DND-41 (cell line): Measurements from ENCODE around the gene PNLIPRP3.

ENCODE experiments used
- ATAC-seq: fragments of 200-7000 bp; cut with Tn5 transposase; 3 replicates; pipeline ENCODE4 v1.9.1; 2021; ENCODE audit warnings: low read depth; ENCODE audit not compliant: insufficient read depth
- DNase-seq: peaks from one replicate; pipeline ENCODE4 v3.0.0-alpha.2; 2020
- H2AFZ ChIP-seq: 2 replicates; pipeline ENCODE4 v1.6.0; 2012; ENCODE audit warnings: low read depth, low read length
- H3K27ac ChIP-seq: 2 replicates; pipeline ENCODE4 v1.5.1; 2012; ENCODE audit warnings: low read length, inconsistent platforms
- H3K27me3 ChIP-seq: fragments of 200-600 bp; sonication (generic); 2 replicates; pipeline ENCODE4 v1.6.0; 2012; ENCODE audit warnings: low read length, mild to moderate bottlenecking, inconsistent platforms; ENCODE audit not compliant: insufficient read depth, poor library complexity
- H3K36me3 ChIP-seq: 2 replicates; pipeline ENCODE4 v1.5.1; 2012; ENCODE audit warnings: low read length, inconsistent platforms; ENCODE audit not compliant: insufficient read depth
- H3K4me1 ChIP-seq: 2 replicates; pipeline ENCODE4 v1.5.1; 2012; ENCODE audit warnings: mild to moderate bottlenecking, low read length; ENCODE audit not compliant: insufficient read depth
- H3K4me2 ChIP-seq: 2 replicates; pipeline ENCODE4 v1.6.0; 2012; ENCODE audit warnings: mild to moderate bottlenecking, moderate library complexity, low read length, inconsistent platforms; ENCODE audit not compliant: insufficient read depth
- H3K4me3 ChIP-seq, 2 experiments: fragments of 200-600 bp in 1 of 2; shearing (Covaris generic) in 1 of 2; 2 replicates each; pipeline ENCODE4 v1.5.1; 2012 to 2016; ENCODE audit warnings: inconsistent platforms in 2 of 2, low read length in 2 of 2, mild to moderate bottlenecking in 2 of 2, low read depth in 1 of 2, moderate library complexity in 1 of 2
- H3K79me2 ChIP-seq: 2 replicates; pipeline ENCODE4 v1.6.0; 2012; ENCODE audit warnings: low read length, inconsistent platforms; ENCODE audit not compliant: insufficient read depth
- H3K9ac ChIP-seq: 2 replicates; pipeline ENCODE4 v1.6.0; 2012; ENCODE audit warnings: low read depth, mild to moderate bottlenecking, inconsistent platforms, low read length, moderate library complexity
- H3K9me3 ChIP-seq: 2 replicates; pipeline ENCODE4 v1.5.1; 2012; ENCODE audit warnings: low read length, moderate library complexity, mild to moderate bottlenecking, inconsistent platforms; ENCODE audit not compliant: insufficient read depth, severe bottlenecking
- H4K20me1 ChIP-seq: 2 replicates; pipeline ENCODE4 v1.6.0; 2012; ENCODE audit warnings: low read length; ENCODE audit not compliant: insufficient read depth
- EZH2 ChIP-seq: IDR thresholded peaks from 3 replicates; pipeline ENCODE4 v1.6.1; 2012; ENCODE audit warnings: borderline replicate concordance, low read depth, mild to moderate bottlenecking, moderate library complexity, low read length, inconsistent platforms; ENCODE audit not compliant: severe bottlenecking
- TF ChIP-seq, protein P1 (sequence below): IDR thresholded peaks from 2 replicates; pipeline ENCODE4 v1.5.1; 2012; ENCODE audit warnings: borderline replicate concordance, low read length, moderate library complexity, mild to moderate bottlenecking; ENCODE audit not compliant: poor library complexity, severe bottlenecking; ENCODE audit errors: extremely low read depth

The PNLIPRP3 gene

DNA sequence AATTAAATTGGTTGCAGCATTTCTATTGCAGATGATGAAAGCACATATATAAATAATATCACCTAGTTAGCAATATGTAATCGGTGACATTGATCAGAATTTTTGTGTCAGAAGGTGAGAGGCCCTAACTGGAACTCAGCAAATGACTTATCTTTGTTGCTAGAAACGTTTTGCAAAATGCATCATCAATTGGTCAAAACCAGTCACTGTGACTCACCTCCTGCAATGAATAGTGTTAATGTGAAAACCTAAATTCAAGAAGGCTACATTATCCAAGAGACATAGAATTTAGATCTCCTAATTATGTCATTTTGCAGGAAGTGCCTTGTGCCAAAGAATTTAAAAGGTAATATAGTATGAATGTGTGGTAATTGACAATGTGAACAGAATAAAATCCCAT lies 9.8 kb upstream of the PNLIPRP3 start:
- H3K9ac ChIP-seq = no peak overlapping the region
- no peak overlapping the region for H2AFZ ChIP-seq
- H3K9me3 ChIP-seq = no peaks in the 10 kb centered on the region
- H3K4me1 ChIP-seq = no peaks in the 10 kb centered on the region
- no peak for DNase-seq
- ATAC-seq = no peak
- TF ChIP-seq, protein P1, sequence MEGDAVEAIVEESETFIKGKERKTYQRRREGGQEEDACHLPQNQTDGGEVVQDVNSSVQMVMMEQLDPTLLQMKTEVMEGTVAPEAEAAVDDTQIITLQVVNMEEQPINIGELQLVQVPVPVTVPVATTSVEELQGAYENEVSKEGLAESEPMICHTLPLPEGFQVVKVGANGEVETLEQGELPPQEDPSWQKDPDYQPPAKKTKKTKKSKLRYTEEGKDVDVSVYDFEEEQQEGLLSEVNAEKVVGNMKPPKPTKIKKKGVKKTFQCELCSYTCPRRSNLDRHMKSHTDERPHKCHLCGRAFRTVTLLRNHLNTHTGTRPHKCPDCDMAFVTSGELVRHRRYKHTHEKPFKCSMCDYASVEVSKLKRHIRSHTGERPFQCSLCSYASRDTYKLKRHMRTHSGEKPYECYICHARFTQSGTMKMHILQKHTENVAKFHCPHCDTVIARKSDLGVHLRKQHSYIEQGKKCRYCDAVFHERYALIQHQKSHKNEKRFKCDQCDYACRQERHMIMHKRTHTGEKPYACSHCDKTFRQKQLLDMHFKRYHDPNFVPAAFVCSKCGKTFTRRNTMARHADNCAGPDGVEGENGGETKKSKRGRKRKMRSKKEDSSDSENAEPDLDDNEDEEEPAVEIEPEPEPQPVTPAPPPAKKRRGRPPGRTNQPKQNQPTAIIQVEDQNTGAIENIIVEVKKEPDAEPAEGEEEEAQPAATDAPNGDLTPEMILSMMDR = no peak
- TF ChIP-seq EZH2 = no peak
- no peak overlapping the region for H3K4me3 ChIP-seq
- H3K27me3 ChIP-seq = no peaks in the 10 kb centered on the region
- H3K79me2 ChIP-seq = no peaks in the 10 kb centered on the region
- H3K27ac ChIP-seq = no peak overlapping the region
- H4K20me1 ChIP-seq = no peaks in the 10 kb centered on the region
- no peak overlapping the region for H3K4me2 ChIP-seq
- no peaks in the 10 kb centered on the region for H3K36me3 ChIP-seq

DNA sequence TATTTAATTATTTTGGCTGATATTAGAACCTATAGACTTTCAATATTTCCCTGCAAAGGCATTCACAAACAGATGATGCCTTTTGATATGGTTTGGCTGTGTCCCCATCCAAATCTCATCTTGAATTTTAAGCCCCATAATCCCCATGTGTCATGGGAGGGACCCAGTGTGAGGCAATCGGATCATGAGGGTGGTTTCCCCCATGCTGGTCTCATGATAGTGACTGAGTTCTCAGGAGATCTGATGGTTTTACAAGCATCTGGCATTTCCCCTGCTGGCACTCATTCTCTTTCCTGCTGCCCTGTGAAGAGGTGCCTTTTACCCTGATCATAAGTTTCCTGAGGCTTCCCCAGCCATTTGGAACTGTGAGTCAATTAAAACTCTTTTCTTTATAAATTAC lies 9.3 kb upstream of the PNLIPRP3 start:
- no peaks in the 10 kb centered on the region for H3K9me3 ChIP-seq
- H3K4me2 ChIP-seq = no peak overlapping the region
- no peaks in the 10 kb centered on the region for H3K36me3 ChIP-seq
- no peak overlapping the region for H3K27ac ChIP-seq
- ATAC-seq = no peak
- no peak overlapping the region for H3K9ac ChIP-seq
- TF ChIP-seq, protein P1 = no peak
- no peak for TF ChIP-seq EZH2
- no peaks in the 10 kb centered on the region for H3K4me1 ChIP-seq
- no peaks in the 10 kb centered on the region for H3K27me3 ChIP-seq
- no peaks in the 10 kb centered on the region for H4K20me1 ChIP-seq
- H3K4me3 ChIP-seq = no peak overlapping the region
- no peak overlapping the region for H2AFZ ChIP-seq
- H3K79me2 ChIP-seq = no peaks in the 10 kb centered on the region
- no peak for DNase-seq

DNA sequence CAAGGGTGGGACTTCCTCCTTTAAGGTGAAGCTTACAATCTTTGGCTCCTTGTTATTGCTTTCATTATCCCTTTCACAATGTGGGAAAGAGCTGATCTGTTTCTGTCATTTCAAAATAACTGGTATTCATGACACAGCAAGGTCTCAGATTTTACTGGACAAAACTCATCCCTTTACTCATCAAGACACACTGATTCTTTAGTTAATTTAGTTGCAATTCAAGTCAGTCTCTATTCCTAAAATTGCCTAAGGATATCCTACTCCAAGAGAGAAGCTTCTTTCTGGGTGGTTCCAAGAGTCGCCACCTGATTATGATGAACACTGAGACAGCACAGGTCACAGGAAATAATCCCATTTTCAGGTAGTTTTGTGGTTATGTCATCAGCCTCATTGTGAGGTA lies 5.8 kb upstream of the PNLIPRP3 start:
- Histone ChIP-seq H3K4me2 (no peak overlapping the region), H4K20me1 (no peaks in the 10 kb centered on the region), H3K4me1 (no peaks in the 10 kb centered on the region), H3K27me3 (no peaks in the 10 kb centered on the region), H2AFZ (no peak overlapping the region), H3K9ac (no peak overlapping the region), H3K79me2 (no peaks in the 10 kb centered on the region), H3K4me3 (no peak overlapping the region), H3K36me3 (no peaks in the 10 kb centered on the region), H3K27ac (no peak overlapping the region), H3K9me3 (no peaks in the 10 kb centered on the region)
- DNase-seq = no peak
- TF ChIP-seq EZH2 = no peak
- TF ChIP-seq, protein P1 = no peak
- ATAC-seq = no peak

DNA sequence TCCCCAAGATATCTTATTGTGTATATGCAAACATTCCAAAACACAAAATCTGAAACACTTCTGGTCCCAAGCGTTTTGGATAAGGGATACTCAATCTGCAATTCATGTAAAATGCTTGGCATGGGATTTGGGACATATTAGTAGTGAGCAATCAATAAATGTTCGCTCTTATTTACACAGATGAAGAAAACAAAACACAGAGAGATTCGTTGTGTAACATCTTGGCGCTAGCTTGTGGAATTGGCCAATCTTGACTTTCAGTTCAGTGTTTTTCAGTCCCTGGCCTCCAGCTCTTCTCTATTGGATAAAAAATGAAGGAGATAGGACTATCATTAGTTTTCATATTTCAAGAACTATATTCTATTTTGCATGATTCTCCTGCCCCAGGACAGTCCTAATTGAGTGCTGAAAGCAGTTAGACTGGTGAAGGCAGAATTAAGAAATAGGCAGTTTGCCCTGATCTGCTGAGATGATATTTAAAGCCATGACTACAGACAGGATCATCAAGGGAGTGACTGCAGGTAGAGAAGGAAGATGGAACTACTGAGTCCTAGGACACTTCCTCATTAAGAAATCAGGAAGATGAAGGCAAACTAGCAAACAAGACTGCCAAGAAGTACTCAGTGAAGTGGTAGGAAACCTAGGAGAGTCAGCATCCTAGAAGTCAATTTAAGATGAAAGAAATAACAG lies 1.8 kb downstream of the PNLIPRP3 start:
- Histone ChIP-seq H3K4me1 (no peaks in the 10 kb centered on the region), H3K4me2 (no peak overlapping the region), H3K9me3 (no peaks in the 10 kb centered on the region), H3K36me3 (no peaks in the 10 kb centered on the region), H3K27me3 (no peaks in the 10 kb centered on the region), H3K4me3 (no peak overlapping the region), H3K9ac (no peak overlapping the region), H4K20me1 (no peaks in the 10 kb centered on the region), H2AFZ (no peak overlapping the region), H3K79me2 (no peaks in the 10 kb centered on the region), H3K27ac (no peak overlapping the region)
- no peak for TF ChIP-seq EZH2
- TF ChIP-seq, protein P1 = no peak
- ATAC-seq (no peak), DNase-seq (no peak)
